ENCODE data around the gene FNDC3B. TPM values are rescaled to one million over a fixed set of nuclear protein-coding genes. Genes with fewer than 3 reads are reported as not detected.

FNDC3B gene
- total RNA-seq, 5 donors from 2014 or later (not counting 1 experiment from before 2014, with no cell fraction given) = 18.1 to 46.5 (median 23.5) TPM

GRCh38 chr3:172161959-172162358 lies 122.6 kb downstream of the FNDC3B start:
- H3K27me3 ChIP-seq (replicated peaks in 1 of 2; ENCODE audit: control insufficient read depth in 2 of 2, extremely low read depth in 1 of 2, insufficient read depth in 2 of 2, low read length in 1 of 2) = no peaks in the 10 kb centered on the region
- ATAC-seq (replicated peaks in 1 of 4) = no peak
- CTCF ChIA-PET = no interaction called here

GRCh38 chr3:172163320-172163719 lies 123.9 kb downstream of the FNDC3B start:
- Mint-ChIP-seq H3K27me3 (no peaks in the 10 kb centered on the region), H3K27ac (no peak overlapping the region), H3K4me3 (no peak overlapping the region), H3K9me3 (no peaks in the 10 kb centered on the region), H3K36me3 (peaks cover 10% of the 10 kb centered on the region), H3K4me1 (peaks cover 3 to 16% (median 4%) of the 10 kb centered on the region in 3 donors)
- Histone ChIP-seq H3K36me3 (ENCODE audit: control insufficient read depth in 2 of 2, extremely low read depth in 1 of 2, insufficient read depth in 1 of 2, low read length in 1 of 2) (no peaks in the 10 kb centered on the region), H3K27me3 (replicated peaks in 1 of 2; ENCODE audit: control insufficient read depth in 2 of 2, extremely low read depth in 1 of 2, insufficient read depth in 2 of 2, low read length in 1 of 2) (no peaks in the 10 kb centered on the region), H3K4me3 (ENCODE audit: control insufficient read depth in 1 of 2, extremely low read depth in 1 of 2, low read length in 1 of 2) (no peak overlapping the region), H3K27ac (ENCODE audit: low read length) (no peak overlapping the region), H3K9me3 (no peaks in the 10 kb centered on the region), H3K4me1 (ENCODE audit: control insufficient read depth in 1 of 2, extremely low read depth in 1 of 2, insufficient read depth in 2 of 2, low read length in 2 of 2) (no peaks in the 10 kb centered on the region)
- ATAC-seq (replicated peaks in 1 of 4) = no peak
- ChIA-PET POLR2A (no interaction called here), CTCF (interaction anchor here in 1 of 2 donors (0.6 kb wide), 1 partner anchor 128 kb away, joined by 3 read pairs; no protein-coding TSS in a partner anchor)
- WGBS (ENCODE audit: insufficient coverage) = no CpG with 5 or more reads among the region's 3 CpGs
- DNase-seq = no peak

More at GRCh38 chr3:172161959-172162358, 122.6 kb downstream of the FNDC3B start:
- H3K27me3 Mint-ChIP-seq = no peaks in the 10 kb centered on the region
- H3K9me3 Mint-ChIP-seq = no peaks in the 10 kb centered on the region
- H3K9me3 ChIP-seq = no peaks in the 10 kb centered on the region
- peaks cover 13% of the 10 kb centered on the region for H3K36me3 Mint-ChIP-seq
- 98% methylated on average over 5 of the region's 9 CpGs for WGBS (ENCODE audit: insufficient coverage)
- no peaks in the 10 kb centered on the region for H3K4me1 ChIP-seq (ENCODE audit: control insufficient read depth in 1 of 2, extremely low read depth in 1 of 2, insufficient read depth in 2 of 2, low read length in 2 of 2)
- peaks cover 5 to 11% (median 5%) of the 10 kb centered on the region in 3 donors for H3K4me1 Mint-ChIP-seq
- H3K27ac Mint-ChIP-seq = no peak overlapping the region
- H3K4me3 Mint-ChIP-seq = no peak overlapping the region
- no peak overlapping the region for H3K4me3 ChIP-seq (ENCODE audit: control insufficient read depth in 1 of 2, extremely low read depth in 1 of 2, low read length in 1 of 2)
- H3K27ac ChIP-seq (ENCODE audit: low read length) = no peak overlapping the region
- DNase-seq = no peak
- POLR2A ChIA-PET = no interaction called here
- no peaks in the 10 kb centered on the region for H3K36me3 ChIP-seq (ENCODE audit: control insufficient read depth in 2 of 2, extremely low read depth in 1 of 2, insufficient read depth in 1 of 2, low read length in 1 of 2)

- DNase-seq = no peak
- no peak for ATAC-seq (replicated peaks in 1 of 4)
- no peaks in the 10 kb centered on the region for H3K9me3 Mint-ChIP-seq
- ChIA-PET POLR2A (no interaction called here), CTCF (no interaction called here)
- Histone ChIP-seq H3K9me3 (no peaks in the 10 kb centered on the region), H3K27ac (ENCODE audit: low read length) (no peak overlapping the region), H3K36me3 (ENCODE audit: control insufficient read depth in 2 of 2, extremely low read depth in 1 of 2, insufficient read depth in 1 of 2, low read length in 1 of 2) (peaks cover 0 to 2% of the 10 kb centered on the region in 2 donors), H3K4me3 (ENCODE audit: control insufficient read depth in 1 of 2, extremely low read depth in 1 of 2, low read length in 1 of 2) (no peak overlapping the region), H3K27me3 (replicated peaks in 1 of 2; ENCODE audit: control insufficient read depth in 2 of 2, extremely low read depth in 1 of 2, insufficient read depth in 2 of 2, low read length in 1 of 2) (no peaks in the 10 kb centered on the region), H3K4me1 (ENCODE audit: control insufficient read depth in 1 of 2, extremely low read depth in 1 of 2, insufficient read depth in 2 of 2, low read length in 2 of 2) (no peaks in the 10 kb centered on the region)
- peaks cover 16% of the 10 kb centered on the region for H3K36me3 Mint-ChIP-seq
- H3K4me3 Mint-ChIP-seq = no peak overlapping the region
- WGBS (ENCODE audit: insufficient coverage) = 100% methylated on average over 1 of the region's 6 CpGs
- H3K4me1 Mint-ChIP-seq = peaks cover 0 to 18% (median 6%) of the 10 kb centered on the region in 3 donors
- no peak overlapping the region for H3K27ac Mint-ChIP-seq
- no peaks in the 10 kb centered on the region for H3K27me3 Mint-ChIP-seq
Observed at GRCh38 chr3:172164620-172165362, 125.4 kb downstream of the FNDC3B start.

DNA sequence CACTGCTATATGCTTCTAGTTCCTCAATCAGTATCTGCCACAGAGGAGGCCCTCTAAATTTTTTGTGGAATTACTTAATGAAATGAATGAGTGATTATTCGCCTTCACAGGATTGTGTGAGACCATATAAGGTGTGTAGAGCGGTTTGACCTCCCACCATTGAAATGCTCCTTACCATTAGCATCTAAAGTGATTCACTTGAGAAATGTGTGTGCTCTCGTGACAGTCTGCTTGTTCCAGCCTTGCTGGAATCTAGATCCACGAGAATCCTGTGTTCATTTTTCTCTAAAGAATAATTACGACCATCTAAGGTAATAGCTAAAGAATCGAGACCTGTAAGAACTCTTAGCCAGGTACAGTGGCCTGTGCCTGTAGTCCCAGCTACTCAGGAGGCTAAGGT lies 126.9 kb downstream of the FNDC3B start:
- 100% methylated on average over 1 of the region's 6 CpGs for WGBS (ENCODE audit: insufficient coverage)
- Histone ChIP-seq H3K36me3 (ENCODE audit: control insufficient read depth in 2 of 2, extremely low read depth in 1 of 2, insufficient read depth in 1 of 2, low read length in 1 of 2) (peaks cover 0 to 2% of the 10 kb centered on the region in 2 donors), H3K27ac (ENCODE audit: low read length) (no peak overlapping the region), H3K9me3 (no peaks in the 10 kb centered on the region), H3K27me3 (replicated peaks in 1 of 2; ENCODE audit: control insufficient read depth in 2 of 2, extremely low read depth in 1 of 2, insufficient read depth in 2 of 2, low read length in 1 of 2) (no peaks in the 10 kb centered on the region), H3K4me3 (ENCODE audit: control insufficient read depth in 1 of 2, extremely low read depth in 1 of 2, low read length in 1 of 2) (no peak overlapping the region), H3K4me1 (ENCODE audit: control insufficient read depth in 1 of 2, extremely low read depth in 1 of 2, insufficient read depth in 2 of 2, low read length in 2 of 2) (no peaks in the 10 kb centered on the region)
- ATAC-seq (replicated peaks in 1 of 4) (no peak), DNase-seq (no peak)
- H3K4me1 Mint-ChIP-seq = peaks cover 0 to 16% (median 6%) of the 10 kb centered on the region in 3 donors
- peaks cover 16% of the 10 kb centered on the region for H3K36me3 Mint-ChIP-seq
- no peak overlapping the region for H3K27ac Mint-ChIP-seq
- no peaks in the 10 kb centered on the region for H3K9me3 Mint-ChIP-seq
- ChIA-PET CTCF (no interaction called here), POLR2A (no interaction called here)
- H3K4me3 Mint-ChIP-seq = no peak overlapping the region
- no peaks in the 10 kb centered on the region for H3K27me3 Mint-ChIP-seq

DNA sequence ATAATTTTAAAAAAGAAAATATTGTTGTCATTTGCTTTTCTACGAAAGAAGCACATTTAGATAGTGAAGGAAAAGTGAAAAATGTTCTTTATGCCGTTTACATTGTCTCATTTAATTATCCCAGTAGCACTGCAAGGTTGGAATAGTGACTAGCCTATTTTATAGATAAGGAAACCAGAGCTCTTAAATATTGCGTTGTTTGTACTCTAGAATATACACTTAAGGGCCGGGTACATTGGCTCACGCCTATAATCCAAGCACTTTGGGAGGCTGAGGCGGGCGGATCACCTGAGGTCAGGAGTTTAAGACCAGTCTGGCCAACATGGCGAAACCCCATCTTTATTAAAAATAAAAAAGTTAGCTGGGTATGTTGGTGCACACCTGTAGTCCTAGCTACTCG lies 127.5 kb downstream of the FNDC3B start:
- H3K27me3 ChIP-seq (replicated peaks in 1 of 2; ENCODE audit: control insufficient read depth in 2 of 2, extremely low read depth in 1 of 2, insufficient read depth in 2 of 2, low read length in 1 of 2) = no peaks in the 10 kb centered on the region
- H3K36me3 ChIP-seq (ENCODE audit: control insufficient read depth in 2 of 2, extremely low read depth in 1 of 2, insufficient read depth in 1 of 2, low read length in 1 of 2) = peaks cover 0 to 2% of the 10 kb centered on the region in 2 donors
- Mint-ChIP-seq H3K27me3 (no peaks in the 10 kb centered on the region), H3K4me1 (peaks cover 0 to 16% (median 6%) of the 10 kb centered on the region in 3 donors), H3K9me3 (no peaks in the 10 kb centered on the region), H3K36me3 (peaks cover 13% of the 10 kb centered on the region), H3K27ac (no peak overlapping the region), H3K4me3 (no peak overlapping the region)
- no peak for DNase-seq
- ChIA-PET POLR2A (interaction anchor here in 1 of 2 donors (0.5 kb wide), 1 partner anchor 213 kb away, joined by 5 read pairs; no protein-coding TSS in a partner anchor), CTCF (no interaction called here)
- no peak overlapping the region for H3K4me3 ChIP-seq (ENCODE audit: control insufficient read depth in 1 of 2, extremely low read depth in 1 of 2, low read length in 1 of 2)
- no peak overlapping the region for H3K27ac ChIP-seq (ENCODE audit: low read length)
- H3K4me1 ChIP-seq (ENCODE audit: control insufficient read depth in 1 of 2, extremely low read depth in 1 of 2, insufficient read depth in 2 of 2, low read length in 2 of 2) = no peaks in the 10 kb centered on the region
- H3K9me3 ChIP-seq = no peaks in the 10 kb centered on the region
- ATAC-seq (replicated peaks in 1 of 4) = no peak
- 100% methylated on average over 1 of the region's 9 CpGs for WGBS (ENCODE audit: insufficient coverage)

GRCh38 chr3:172167892-172168648 lies 128.7 kb downstream of the FNDC3B start:
- H3K9me3 Mint-ChIP-seq = no peaks in the 10 kb centered on the region
- ChIA-PET CTCF (interaction anchor here in 1 of 2 donors (0.6 kb wide), 1 partner anchor 151 kb away, joined by 4 read pairs; no protein-coding TSS in a partner anchor), POLR2A (interaction anchor here in 1 of 2 donors (0.6 kb wide), 3 partner anchors 20 to 129 kb away, joined by 3 to 5 read pairs (median 3); no protein-coding TSS in a partner anchor)
- no peak overlapping the region for H3K4me3 Mint-ChIP-seq
- ATAC-seq (replicated peaks in 1 of 4) (no peak), DNase-seq (no peak)
- H3K27me3 Mint-ChIP-seq = no peaks in the 10 kb centered on the region
- H3K4me1 ChIP-seq (ENCODE audit: control insufficient read depth in 1 of 2, extremely low read depth in 1 of 2, insufficient read depth in 2 of 2, low read length in 2 of 2) = no peaks in the 10 kb centered on the region
- WGBS (ENCODE audit: insufficient coverage) = no CpG with 5 or more reads among the region's 3 CpGs
- no peak overlapping the region for H3K4me3 ChIP-seq (ENCODE audit: control insufficient read depth in 1 of 2, extremely low read depth in 1 of 2, low read length in 1 of 2)
- H3K36me3 Mint-ChIP-seq = peaks cover 8% of the 10 kb centered on the region
- no peak overlapping the region for H3K27ac ChIP-seq (ENCODE audit: low read length)
- H3K36me3 ChIP-seq (ENCODE audit: control insufficient read depth in 2 of 2, extremely low read depth in 1 of 2, insufficient read depth in 1 of 2, low read length in 1 of 2) = peaks cover 0 to 2% of the 10 kb centered on the region in 2 donors
- peaks cover 0 to 17% (median 4%) of the 10 kb centered on the region in 3 donors for H3K4me1 Mint-ChIP-seq
- no peaks in the 10 kb centered on the region for H3K9me3 ChIP-seq
- H3K27ac Mint-ChIP-seq = no peak overlapping the region
- H3K27me3 ChIP-seq (replicated peaks in 1 of 2; ENCODE audit: control insufficient read depth in 2 of 2, extremely low read depth in 1 of 2, insufficient read depth in 2 of 2, low read length in 1 of 2) = no peaks in the 10 kb centered on the region

Measured in T-cell (primary cell).